LNCaP clone FGC (cell line): ENCODE results near the gene TEX53.

ENCODE experiments used
- DNase-seq: peaks from one replicate; pipeline ENCODE4 v3.0.0-alpha.2; 2011; ENCODE audit warnings: low read depth
- H3K4me3 ChIP-seq: 2 replicates; pipeline ENCODE4 v1.5.1; 2011; ENCODE audit warnings: mild to moderate bottlenecking, low read depth, low read length, control low read depth
- CTCF ChIP-seq: IDR thresholded peaks from 2 replicates; pipeline ENCODE4 v1.5.1; 2012; ENCODE audit warnings: mild to moderate bottlenecking; ENCODE audit not compliant: control insufficient read depth, insufficient read depth; ENCODE audit errors: extremely low read depth

The TEX53 gene

GRCh38 chr9:114621975-114622609 is 35.5 kb downstream of the TEX53 start:
- no peak for DNase-seq

GRCh38 chr9:114621561-114621960 is 36.0 kb downstream of the TEX53 start:
- DNase-seq, result no peak
- no peak overlapping the region for H3K4me3 ChIP-seq
- TF ChIP-seq CTCF, result no peak

More at GRCh38 chr9:114621975-114622609, 35.5 kb downstream of the TEX53 start:
- TF ChIP-seq CTCF, result no peak
- H3K4me3 ChIP-seq, result no peak overlapping the region

GRCh38 chr9:114619191-114619761 is 38.3 kb downstream of the TEX53 start:
- no peak for TF ChIP-seq CTCF
- DNase-seq, result peak; percentile 94
- H3K4me3 ChIP-seq, result peak overlapping the region; percentile 22

GRCh38 chr9:114616684-114617520 is 40.7 kb downstream of the TEX53 start:
- DNase-seq, result no peak
- no peak overlapping the region for H3K4me3 ChIP-seq
- TF ChIP-seq CTCF, result no peak

GRCh38 chr9:114614373-114614772 is 43.2 kb downstream of the TEX53 start:
- no peak for TF ChIP-seq CTCF
- DNase-seq, result no peak
- no peak overlapping the region for H3K4me3 ChIP-seq

GRCh38 chr9:114613919-114614318 is 43.7 kb downstream of the TEX53 start:
- DNase-seq, result no peak
- no peak overlapping the region for H3K4me3 ChIP-seq
- TF ChIP-seq CTCF, result no peak
